AG09309 (cell line): ENCODE data around the gene HYAL2.

Experiments used
- DNase-seq: peaks from one replicate; pipeline ENCODE4 v3.0.0-alpha.2; 2010; ENCODE audit warnings: low read depth
- H3K4me3 ChIP-seq: 2 replicates; pipeline ENCODE4 v1.5.1; 2011; ENCODE audit warnings: mild to moderate bottlenecking, low read depth, low read length, moderate library complexity; ENCODE audit not compliant: control insufficient read depth
- TF ChIP-seq, protein P1 (sequence below): IDR thresholded peaks from 2 replicates; pipeline ENCODE4 v1.5.1; 2011; ENCODE audit warnings: mild to moderate bottlenecking, low read depth, low read length, inconsistent platforms; ENCODE audit not compliant: insufficient read depth, control insufficient read depth; ENCODE audit errors: missing control alignments

Gene HYAL2

DNA sequence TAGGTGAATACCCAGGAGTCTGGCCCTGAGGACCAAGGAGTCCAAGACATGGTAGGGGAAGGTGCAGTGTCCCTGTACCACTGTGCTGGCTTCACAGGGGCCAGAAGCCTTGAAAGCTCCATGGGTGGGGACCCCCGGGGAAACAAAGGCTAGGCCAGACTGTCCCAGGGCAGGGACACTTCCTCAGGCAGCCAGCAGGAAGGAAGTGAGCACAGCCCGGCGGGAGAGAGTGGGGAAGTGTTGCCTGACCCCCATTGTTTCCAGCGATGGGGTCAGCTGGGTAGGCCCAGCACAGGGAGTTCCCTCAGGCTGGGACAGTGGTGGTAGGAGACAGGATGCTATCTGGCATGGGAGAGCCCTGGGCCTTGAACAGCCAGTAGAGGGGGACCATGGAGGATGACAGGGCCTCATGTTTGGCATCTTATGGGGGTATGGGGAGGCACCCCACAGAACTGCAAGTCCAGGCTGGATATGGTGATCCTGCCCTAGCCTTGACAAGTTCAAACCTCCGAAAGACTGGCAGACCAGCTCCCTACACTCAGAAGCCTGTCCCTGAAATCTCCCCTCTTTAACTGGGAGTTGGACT is 1.2 kb upstream of the HYAL2 start:
- TF ChIP-seq, protein P1, sequence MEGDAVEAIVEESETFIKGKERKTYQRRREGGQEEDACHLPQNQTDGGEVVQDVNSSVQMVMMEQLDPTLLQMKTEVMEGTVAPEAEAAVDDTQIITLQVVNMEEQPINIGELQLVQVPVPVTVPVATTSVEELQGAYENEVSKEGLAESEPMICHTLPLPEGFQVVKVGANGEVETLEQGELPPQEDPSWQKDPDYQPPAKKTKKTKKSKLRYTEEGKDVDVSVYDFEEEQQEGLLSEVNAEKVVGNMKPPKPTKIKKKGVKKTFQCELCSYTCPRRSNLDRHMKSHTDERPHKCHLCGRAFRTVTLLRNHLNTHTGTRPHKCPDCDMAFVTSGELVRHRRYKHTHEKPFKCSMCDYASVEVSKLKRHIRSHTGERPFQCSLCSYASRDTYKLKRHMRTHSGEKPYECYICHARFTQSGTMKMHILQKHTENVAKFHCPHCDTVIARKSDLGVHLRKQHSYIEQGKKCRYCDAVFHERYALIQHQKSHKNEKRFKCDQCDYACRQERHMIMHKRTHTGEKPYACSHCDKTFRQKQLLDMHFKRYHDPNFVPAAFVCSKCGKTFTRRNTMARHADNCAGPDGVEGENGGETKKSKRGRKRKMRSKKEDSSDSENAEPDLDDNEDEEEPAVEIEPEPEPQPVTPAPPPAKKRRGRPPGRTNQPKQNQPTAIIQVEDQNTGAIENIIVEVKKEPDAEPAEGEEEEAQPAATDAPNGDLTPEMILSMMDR = no peak
- no peak overlapping the region for H3K4me3 ChIP-seq
- no peak for DNase-seq

DNA sequence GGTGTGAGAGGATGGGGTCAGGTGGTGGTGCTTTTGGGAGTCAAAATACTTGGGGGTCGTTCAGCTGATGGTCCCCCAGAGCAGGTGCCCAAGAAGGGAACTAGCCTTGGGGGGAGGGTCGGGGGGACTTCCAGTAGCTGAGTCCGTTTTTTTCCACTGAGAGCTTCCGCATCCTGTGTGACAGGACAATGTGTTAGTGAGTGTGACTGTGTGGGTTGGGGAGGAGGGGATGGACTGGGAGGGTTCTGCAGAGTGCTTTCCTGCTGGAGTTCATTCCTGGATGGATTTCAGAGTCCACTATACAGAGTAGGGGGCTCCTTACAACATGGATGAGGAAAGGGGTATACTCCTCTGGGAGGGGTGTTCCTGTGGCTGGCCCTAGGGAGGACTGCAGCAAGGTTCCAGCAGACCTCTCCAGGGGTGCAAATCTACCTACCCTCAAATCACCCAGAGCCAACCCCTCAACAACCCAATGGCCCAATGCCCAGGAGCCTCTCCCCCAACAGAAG is 601 bp upstream of the HYAL2 start:
- TF ChIP-seq, protein P1 = no peak
- DNase-seq = no peak
- no peak overlapping the region for H3K4me3 ChIP-seq

DNA sequence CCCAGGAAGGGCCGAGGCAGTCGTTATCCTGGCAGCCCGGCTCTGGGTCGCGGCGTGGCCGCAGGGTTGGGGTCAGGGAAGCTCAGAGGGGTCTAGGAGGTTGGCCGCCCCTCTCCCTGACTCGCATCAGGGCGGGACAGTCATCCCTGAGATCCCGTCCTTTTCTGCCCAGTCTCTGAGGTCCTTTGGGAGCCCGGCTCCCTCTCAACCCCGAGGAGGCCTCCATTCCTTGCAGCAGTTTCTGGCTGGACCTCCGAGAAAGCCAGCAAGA is 495 bp downstream of the HYAL2 start:
- peak overlapping the region; percentile 61 for H3K4me3 ChIP-seq
- DNase-seq = no peak
- TF ChIP-seq, protein P1 = no peak

DNA sequence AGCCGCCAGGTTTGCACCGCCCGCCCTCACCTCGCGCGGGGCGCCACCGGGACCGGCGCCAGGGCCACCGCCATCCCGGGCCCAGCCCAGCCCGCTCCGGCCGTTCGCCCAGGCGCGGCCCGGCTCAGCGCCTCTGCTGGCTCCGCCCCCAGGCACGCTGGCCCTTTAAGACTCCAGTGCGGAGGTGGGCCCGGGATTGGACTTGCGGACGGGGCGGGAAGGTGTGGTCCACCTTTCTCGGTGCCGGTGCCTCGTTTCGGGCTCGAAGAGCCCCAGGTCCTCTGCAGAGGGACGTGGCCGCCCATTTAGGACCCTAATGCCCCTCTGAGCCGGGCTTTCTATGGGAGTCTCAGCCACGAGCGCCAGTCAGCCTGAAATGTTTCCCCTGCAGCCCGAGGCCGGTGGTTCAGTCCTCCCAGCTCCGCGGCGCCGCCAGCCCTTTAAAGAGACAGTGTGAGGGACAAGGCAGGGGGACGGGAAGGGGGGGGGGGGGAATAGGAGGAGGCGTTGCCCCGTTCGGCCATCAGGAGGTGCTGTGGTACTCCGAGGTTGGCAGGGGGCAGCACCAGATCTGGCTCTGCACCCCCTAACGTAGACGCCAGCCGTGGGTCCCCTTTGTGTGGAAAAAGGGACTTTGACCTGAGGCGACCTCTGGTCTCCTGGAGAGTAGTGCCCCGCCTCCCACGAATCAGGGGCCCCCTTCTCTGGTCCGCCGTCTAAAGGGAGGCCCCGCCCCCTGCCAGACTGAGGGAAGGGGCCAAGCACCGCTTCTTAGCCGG is 1.0 kb downstream of the HYAL2 start:
- TF ChIP-seq, protein P1 = peak; percentile 34
- H3K4me3 ChIP-seq = peak overlapping the region; percentile 61
- DNase-seq = no peak

DNA sequence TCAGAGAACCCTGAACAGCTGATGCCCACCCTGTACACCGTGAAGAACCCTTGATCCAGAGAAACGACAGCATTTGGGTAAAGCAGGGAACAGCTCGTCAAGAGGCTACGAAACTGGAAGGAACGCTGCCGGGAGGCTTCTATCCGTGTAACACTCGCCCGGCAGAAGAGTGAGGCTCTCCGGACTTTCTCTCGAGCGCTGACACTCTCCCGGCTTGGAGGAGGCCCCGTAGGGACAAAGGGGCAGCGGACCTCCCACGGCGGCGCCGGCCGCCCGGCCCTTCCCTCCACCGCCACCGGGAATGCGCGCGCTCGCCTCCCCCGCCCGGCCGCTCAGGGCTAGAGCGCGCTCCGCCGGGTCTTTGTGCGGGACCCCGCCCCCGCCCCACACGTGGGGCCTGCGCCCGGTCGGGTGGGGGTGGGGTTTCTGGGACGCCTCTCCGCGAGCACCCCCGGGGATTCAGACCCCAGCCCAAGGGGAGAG is 1.7 kb downstream of the HYAL2 start:
- DNase-seq = no peak
- TF ChIP-seq, protein P1 = no peak
- H3K4me3 ChIP-seq = peak overlapping the region; percentile 61

DNA sequence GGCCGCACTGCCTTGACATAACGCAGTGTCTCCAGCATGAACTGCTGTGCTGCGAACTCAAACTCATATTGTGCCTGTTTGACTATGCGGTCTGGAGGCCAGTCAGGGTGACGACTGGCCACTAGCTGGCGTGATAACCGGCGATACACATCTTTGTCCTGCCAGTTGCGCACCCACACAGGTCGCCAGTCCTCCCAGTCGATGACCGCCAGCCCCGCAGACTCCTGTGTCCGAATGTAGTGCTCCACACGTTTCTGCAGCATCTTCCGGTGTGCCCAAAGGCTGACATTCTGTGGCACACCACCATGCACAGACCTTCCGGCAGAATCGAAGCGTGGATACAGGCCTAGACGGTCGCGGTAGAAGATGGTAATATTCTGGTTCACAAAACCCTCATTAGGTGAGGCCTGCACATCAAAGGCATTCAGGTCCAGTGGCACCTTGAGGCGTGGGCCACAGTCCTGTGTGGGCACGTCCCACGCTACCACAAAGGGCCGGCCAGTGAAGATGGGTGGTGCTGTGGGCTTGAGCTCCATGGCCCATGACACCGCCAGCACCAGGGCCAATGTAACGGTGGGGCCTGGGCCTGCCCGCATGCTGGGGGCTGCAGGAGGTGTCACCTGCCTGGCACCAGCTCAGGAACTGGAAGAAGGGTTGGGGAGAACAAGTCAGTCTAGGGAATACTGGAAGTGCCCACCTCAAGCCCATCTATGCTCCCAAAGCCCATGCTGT is 2.5 kb downstream of the HYAL2 start:
- TF ChIP-seq, protein P1 = no peak
- peak overlapping the region; percentile 61 for H3K4me3 ChIP-seq
- no peak for DNase-seq
